ENCODE measurements around the gene CNTNAP4.

CNTNAP4 gene

DNA sequence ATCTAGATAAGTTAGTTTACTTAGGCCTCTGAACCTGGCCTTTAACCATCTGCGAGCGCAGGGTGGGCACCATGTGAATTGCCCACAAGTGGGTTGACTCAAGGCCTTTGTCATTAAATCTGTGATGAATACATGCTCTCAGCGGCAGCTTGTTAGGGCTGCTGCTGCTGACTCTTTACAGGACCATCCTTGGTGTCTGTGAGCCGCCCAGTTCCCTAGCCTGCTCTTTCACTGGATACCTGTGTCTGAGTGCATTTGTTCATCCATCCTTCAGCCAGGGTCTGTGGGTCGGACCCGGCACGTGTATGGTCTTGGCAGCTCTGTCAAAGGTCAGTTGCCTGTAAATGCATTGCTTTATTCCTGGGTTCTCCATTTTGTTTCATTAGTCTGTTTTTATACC, 321.3 kb downstream of the CNTNAP4 start:
- Mint-ChIP-seq H3K9me3 (ENCODE audit: low read depth) (peaks cover 5% of the 10 kb centered on the region), H3K27ac (no peak overlapping the region), H3K4me3 (no peak overlapping the region), H3K4me1 (ENCODE audit: low read depth) (no peaks in the 10 kb centered on the region), H3K27me3 (no peaks in the 10 kb centered on the region), H3K36me3 (no peaks in the 10 kb centered on the region)

GRCh38 chr16:76607317-76607716, 330.1 kb downstream of the CNTNAP4 start:
- no peaks in the 10 kb centered on the region for H3K27me3 Mint-ChIP-seq
- H3K4me3 Mint-ChIP-seq: no peak overlapping the region
- no peaks in the 10 kb centered on the region for H3K36me3 Mint-ChIP-seq
- no peaks in the 10 kb centered on the region for H3K4me1 Mint-ChIP-seq (ENCODE audit: low read depth)
- no peak overlapping the region for H3K27ac Mint-ChIP-seq
- H3K9me3 Mint-ChIP-seq (ENCODE audit: low read depth): peaks cover 3% of the 10 kb centered on the region

All from activated naive CD8-positive, alpha-beta T cell (primary cell).